Measurements from ENCODE around the gene ZFYVE21.

The ZFYVE21 gene

DNA sequence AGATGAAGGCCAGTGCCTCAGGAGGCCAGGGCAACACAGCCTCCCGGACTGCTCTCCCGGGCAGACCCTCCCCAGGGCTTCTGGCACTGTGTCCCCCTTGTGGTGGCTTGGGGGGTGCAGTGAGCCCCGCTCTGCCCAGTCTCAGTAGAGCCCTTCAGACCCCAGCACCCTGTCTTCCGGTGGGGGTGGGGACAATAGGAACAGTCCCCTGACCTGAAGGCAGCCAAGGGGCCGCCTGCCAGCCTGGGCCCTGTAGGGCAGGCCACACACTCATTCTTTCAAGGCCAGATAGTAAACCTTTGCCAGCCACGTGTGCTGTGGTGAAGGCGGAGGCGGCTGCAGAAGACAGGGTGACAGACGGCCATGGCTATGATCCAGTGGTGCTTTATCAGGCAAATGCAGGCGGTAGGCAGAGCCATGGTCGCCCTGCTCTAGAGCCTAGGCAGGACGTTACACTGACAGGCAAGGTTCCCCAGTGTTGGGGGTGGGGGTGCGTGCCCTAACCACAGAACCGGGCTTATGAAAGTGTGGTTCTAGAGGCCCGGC lies 15.0 kb downstream of the ZFYVE21 start:
- Histone ChIP-seq H3K4me1 (ENCODE audit: insufficient read depth, low read length) (no peaks in the 10 kb centered on the region), H3K36me3 (ENCODE audit: insufficient read depth, low read length) (peaks cover 64% of the 10 kb centered on the region), H3K9me3 (ENCODE audit: insufficient read depth, low read length, severe bottlenecking) (no peaks in the 10 kb centered on the region), H3K4me3 (ENCODE audit: low read depth in 1 of 2, low read length in 2 of 2) (no peak overlapping the region), H3K4me2 (ENCODE audit: insufficient read depth, low read length) (no peak overlapping the region), H3K27ac (ENCODE audit: low read length) (no peak overlapping the region), H2AFZ (ENCODE audit: low read depth, low read length) (no peak overlapping the region), H4K20me1 (ENCODE audit: insufficient read depth, low read length) (peaks cover 7% of the 10 kb centered on the region), H3K79me2 (ENCODE audit: insufficient read depth, low read length) (peaks cover 10% of the 10 kb centered on the region), H3K9ac (ENCODE audit: low read depth, low read length) (no peak overlapping the region), H3K27me3 (ENCODE audit: insufficient read depth, low read length, poor library complexity) (no peaks in the 10 kb centered on the region)
- no peak; the same call in 2 of the 3 replicates for ATAC-seq (ENCODE audit: insufficient read depth, low read depth)
- no peak for DNase-seq
- peak; percentile 16 for TF ChIP-seq CTCF (IDR thresholded peaks at IDR 0.05; ENCODE audit: borderline replicate concordance, extremely low read depth, low read length, poor library complexity, severe bottlenecking)
- TF ChIP-seq EZH2 (IDR thresholded peaks at IDR 0.05; ENCODE audit: borderline replicate concordance, low read depth, low read length, severe bottlenecking) = no peak

GRCh38 chr14:103731481-103731880 lies 15.9 kb downstream of the ZFYVE21 start:
- Histone ChIP-seq H3K79me2 (ENCODE audit: insufficient read depth, low read length) (peaks cover under 1% of the 10 kb centered on the region; the same call in 1 of the 2 replicates), H3K27me3 (ENCODE audit: insufficient read depth, low read length, poor library complexity) (no peaks in the 10 kb centered on the region), H3K9ac (ENCODE audit: low read depth, low read length) (no peak overlapping the region), H2AFZ (ENCODE audit: low read depth, low read length) (no peak overlapping the region), H3K4me2 (ENCODE audit: insufficient read depth, low read length) (no peak overlapping the region), H3K4me3 (ENCODE audit: low read depth in 1 of 2, low read length in 2 of 2) (no peak overlapping the region), H4K20me1 (ENCODE audit: insufficient read depth, low read length) (peaks cover 3% of the 10 kb centered on the region), H3K4me1 (ENCODE audit: insufficient read depth, low read length) (no peaks in the 10 kb centered on the region), H3K9me3 (ENCODE audit: insufficient read depth, low read length, severe bottlenecking) (no peaks in the 10 kb centered on the region), H3K36me3 (ENCODE audit: insufficient read depth, low read length) (peaks cover 56% of the 10 kb centered on the region), H3K27ac (ENCODE audit: low read length) (no peak overlapping the region)
- ATAC-seq (ENCODE audit: insufficient read depth, low read depth) = no peak
- TF ChIP-seq CTCF (IDR thresholded peaks at IDR 0.05; ENCODE audit: borderline replicate concordance, extremely low read depth, low read length, poor library complexity, severe bottlenecking) (no peak), EZH2 (IDR thresholded peaks at IDR 0.05; ENCODE audit: borderline replicate concordance, low read depth, low read length, severe bottlenecking) (no peak)
- no peak for DNase-seq

- Histone ChIP-seq H4K20me1 (ENCODE audit: insufficient read depth, low read length) (no peaks in the 10 kb centered on the region; the same call in 1 of the 2 replicates), H3K4me3 (ENCODE audit: low read depth in 1 of 2, low read length in 2 of 2) (no peak overlapping the region), H3K9ac (ENCODE audit: low read depth, low read length) (no peak overlapping the region), H3K36me3 (ENCODE audit: insufficient read depth, low read length) (peaks cover 54% of the 10 kb centered on the region), H2AFZ (ENCODE audit: low read depth, low read length) (no peak overlapping the region), H3K79me2 (ENCODE audit: insufficient read depth, low read length) (no peaks in the 10 kb centered on the region), H3K27me3 (ENCODE audit: insufficient read depth, low read length, poor library complexity) (no peaks in the 10 kb centered on the region), H3K4me1 (ENCODE audit: insufficient read depth, low read length) (no peaks in the 10 kb centered on the region), H3K4me2 (ENCODE audit: insufficient read depth, low read length) (no peak overlapping the region), H3K9me3 (ENCODE audit: insufficient read depth, low read length, severe bottlenecking) (no peaks in the 10 kb centered on the region), H3K27ac (ENCODE audit: low read length) (no peak overlapping the region)
- ATAC-seq (ENCODE audit: insufficient read depth, low read depth) (no peak), DNase-seq (no peak)
- TF ChIP-seq CTCF (IDR thresholded peaks at IDR 0.05; ENCODE audit: borderline replicate concordance, extremely low read depth, low read length, poor library complexity, severe bottlenecking) (no peak), EZH2 (IDR thresholded peaks at IDR 0.05; ENCODE audit: borderline replicate concordance, low read depth, low read length, severe bottlenecking) (no peak)
These were observed 16.6 kb downstream of the ZFYVE21 start for GRCh38 chr14:103731916-103732867.
